Stimulated activated CD4-positive, alpha-beta T cell treated with anti-CD3 and anti-CD28 coated beads, Interleukin-12 subunit alpha, Interleukin-12 subunit beta, amount 100 ng/mL, for 4 hours (primary cell): ENCODE data around the gene AQP5.

Experiments
- DNase-seq: peaks from one replicate; pipeline ENCODE4 v3.0.0-alpha.2; 2020

The AQP5 gene

DNA sequence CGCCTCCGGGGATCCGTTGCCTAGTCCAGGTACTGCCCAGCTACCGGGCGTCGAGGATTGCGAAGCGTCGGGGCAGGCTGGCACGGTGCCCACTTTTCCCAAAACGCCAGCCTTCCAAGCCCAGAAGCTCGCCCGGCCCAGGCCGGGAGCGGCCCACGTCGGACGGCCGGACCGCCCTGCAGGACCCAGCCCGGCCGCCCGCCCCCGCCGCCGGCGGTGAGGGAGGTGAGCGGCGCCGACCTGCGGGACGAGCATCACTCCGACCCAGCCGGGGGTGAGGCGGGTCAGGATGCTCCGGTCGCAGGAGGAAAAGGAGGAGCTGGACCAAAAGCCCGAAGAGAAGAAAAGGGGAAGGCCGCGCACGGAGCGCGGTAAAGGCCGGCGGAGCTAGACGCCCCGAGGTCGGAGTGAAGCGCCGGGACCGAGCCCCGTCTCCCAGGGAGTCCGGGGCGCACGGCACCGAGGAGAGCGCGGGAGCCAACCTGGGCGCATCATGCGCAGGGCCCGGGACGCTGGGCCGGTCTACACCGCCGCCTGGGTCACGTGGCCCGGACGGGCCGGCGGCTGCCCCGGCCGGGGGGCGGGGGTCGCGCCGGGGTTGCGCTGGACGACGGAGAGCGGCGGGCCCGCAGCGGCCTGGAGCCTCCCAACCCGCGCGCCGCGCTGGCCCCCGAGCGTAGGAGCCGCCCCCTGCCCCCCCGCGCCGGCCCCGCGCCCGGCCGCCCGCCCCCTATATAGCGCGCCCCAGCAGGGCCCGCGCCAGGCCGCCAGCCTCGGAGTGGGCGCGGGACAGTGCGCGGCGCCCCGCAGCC lies at the start of gene AQP5:
TSS of gene AQP5 (plus strand) at position 762 of the 812 bp plus-strand sequence. CDS start 146 bp downstream, outside the sequence.
- DNase-seq = no peak

DNA sequence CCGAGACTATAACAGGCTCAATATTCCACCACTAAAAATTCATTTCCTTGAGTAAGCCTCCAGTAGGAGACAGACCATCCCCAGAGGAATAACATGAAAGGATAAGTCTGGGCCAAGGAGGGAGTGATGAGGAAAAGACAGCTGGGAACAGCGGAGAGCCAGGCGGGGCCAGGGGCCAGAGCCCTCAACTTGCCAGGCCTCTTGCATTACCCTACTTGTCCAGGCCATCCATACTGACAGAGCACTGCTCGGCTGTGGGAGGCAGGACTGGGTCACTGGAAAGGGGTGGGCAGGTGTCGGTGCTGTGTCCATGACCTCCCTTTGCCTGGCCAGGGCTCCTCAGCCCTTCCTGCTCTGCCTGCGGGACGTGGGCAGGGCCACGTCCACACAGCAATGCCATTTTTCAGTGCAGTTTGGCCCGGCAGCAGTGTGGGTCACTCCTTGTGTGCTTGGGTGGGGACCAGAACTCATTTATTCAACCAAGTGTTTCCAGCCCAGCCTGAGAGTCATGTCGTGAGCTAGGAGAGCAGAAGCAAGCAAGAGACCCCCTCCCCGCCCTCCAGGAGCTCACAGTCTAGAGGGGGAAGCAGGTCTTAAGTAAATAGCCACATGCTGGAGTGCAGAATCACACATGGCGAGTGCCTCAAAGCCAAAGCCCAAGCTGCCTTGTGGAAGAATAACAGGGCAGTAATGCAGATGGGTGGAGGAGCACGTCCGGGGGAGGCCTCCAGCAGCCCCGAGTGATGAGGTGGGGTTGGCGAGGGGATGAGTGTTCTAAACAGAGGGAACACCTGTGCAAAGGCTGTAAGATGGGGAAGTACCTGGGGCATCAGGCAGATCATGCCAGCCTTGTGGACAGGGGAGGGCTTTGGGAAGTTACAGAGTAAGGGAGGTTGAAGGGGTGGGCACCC lies 49.1 kb upstream of the AQP5 start:
- DNase-seq = no peak

DNA sequence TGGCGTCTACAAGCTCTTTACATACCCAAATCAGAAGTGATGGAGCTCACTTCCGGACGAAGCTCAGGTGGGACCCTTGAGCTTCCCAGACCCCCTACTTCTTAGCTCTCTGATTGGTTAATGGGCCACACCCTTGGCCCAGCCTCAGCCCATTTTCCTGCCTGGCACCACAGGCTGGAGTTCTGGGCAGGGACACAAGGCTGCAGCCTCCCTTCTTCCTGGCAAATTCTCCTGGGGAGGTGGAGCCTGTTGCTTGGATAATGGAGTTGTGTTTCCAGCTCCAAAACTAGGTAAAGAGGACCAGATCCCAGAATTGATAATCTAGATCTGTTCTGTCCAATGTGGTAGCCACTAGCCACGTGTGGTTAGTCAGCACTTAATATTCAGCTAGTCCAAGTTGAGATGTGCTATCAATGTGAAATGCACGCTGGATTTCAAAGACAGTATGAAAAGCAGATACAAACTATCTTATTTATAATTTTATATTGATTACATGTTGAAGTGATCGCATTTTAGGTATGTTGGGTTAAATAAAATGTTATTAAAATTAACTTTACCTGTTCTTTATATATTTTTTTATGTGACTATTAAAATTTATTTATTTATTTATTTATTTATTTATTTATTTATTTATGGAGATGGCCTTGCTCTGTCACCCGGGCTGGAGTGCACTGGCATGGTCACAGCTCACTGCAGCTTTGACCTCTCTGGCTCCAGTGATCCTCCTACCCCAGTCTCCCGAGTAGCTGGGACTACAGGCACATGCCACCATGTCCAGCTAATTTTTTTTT lies 45.3 kb upstream of the AQP5 start:
- no peak for DNase-seq

DNA sequence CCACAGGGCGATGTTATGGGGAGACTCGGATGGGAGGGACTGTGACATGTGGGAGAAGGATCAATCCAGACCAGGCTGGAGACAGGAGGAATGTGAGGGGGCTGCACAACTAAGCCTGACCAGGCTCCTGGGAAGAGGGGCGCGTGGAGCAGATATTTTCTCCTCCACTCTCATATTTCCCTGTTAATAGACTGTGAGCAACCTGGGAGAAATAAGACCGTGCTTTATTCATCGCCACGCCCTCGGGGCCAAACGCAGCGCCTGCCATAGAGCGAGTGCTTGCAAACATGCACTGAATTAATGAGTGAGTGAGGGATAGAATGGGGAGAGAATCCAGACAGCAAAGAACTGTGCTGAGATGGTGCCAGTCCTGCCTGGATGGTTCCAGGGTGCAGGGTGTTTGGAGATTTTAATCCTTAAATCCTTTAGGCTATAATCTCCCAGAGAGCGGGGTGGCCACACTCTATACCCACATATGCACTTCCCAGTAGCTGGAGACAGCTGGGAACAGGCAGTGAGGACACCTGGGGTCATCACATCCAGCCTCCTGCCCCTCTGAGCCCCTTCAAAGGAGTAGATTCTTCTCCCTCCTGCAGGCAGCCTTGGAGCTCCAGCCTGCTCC lies 44.4 kb upstream of the AQP5 start:
- no peak for DNase-seq

DNA sequence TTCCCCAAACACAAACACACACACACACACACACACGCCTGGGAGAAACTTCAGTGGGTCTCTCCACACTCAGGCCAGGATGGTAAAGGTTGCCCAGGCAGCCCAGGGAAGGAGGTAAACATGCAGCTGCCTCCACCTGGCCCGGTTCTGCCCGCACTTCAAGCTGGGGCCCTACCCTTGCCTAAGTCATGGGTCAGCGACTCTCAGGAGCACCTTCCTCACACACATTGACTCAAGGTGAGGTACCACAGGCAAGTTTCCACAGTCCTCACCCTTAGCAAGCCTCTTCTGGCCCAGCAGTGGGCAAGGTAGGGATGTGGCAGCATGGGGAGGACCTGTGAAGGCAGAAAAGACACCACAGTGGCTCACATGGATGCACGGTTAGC lies 43.9 kb upstream of the AQP5 start:
- DNase-seq = no peak

DNA sequence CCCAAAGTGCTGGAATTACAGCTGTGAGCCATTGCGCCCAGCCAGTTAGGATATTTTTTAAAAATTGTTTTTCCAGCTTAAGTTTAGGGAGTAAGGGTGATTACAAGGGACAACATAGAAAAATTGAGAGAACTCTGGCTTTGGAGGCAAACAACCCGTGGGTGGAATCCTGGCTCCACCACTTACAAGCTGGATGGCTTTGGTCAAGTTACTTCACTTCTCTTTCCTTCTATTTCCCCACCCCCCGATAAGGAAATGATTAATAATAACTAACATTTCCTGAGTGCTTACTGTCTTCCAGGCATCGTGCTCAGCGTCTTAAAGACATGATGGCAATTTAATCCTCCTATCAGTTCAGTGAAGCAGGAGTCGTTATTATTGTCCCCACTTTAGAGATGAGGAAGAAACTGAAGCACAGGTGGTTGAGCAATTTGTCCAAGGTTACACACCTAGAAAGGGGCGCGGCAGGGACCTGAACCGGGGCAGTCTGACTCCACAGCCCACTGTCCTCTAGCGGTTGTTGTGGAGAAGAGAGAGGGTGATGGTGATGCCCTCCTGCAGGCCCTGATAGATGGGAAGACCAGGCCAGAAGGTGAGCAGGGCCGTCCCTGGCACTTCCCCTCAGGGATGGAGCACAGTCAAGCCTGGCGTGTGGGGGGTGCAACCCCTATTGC lies 41.3 kb upstream of the AQP5 start:
- DNase-seq = no peak

DNA sequence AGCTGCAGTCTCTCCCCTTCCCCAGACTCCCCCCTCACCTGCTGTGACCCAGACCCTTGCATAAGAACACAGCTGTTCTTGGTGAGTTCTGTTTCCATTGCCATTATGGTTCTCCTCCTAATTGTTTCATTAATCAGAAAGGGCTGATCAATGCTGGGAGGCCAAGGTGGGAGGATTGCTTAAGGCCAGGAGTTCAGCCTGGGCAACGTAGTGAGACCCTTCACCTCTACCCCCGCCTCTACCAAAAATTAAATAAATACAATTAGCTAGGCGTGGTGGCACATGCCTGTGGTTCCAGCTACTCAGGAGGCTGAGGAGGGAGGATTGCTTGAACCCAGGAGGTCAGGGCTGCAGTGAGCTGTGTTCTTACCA lies 40.8 kb upstream of the AQP5 start:
- DNase-seq = no peak

DNA sequence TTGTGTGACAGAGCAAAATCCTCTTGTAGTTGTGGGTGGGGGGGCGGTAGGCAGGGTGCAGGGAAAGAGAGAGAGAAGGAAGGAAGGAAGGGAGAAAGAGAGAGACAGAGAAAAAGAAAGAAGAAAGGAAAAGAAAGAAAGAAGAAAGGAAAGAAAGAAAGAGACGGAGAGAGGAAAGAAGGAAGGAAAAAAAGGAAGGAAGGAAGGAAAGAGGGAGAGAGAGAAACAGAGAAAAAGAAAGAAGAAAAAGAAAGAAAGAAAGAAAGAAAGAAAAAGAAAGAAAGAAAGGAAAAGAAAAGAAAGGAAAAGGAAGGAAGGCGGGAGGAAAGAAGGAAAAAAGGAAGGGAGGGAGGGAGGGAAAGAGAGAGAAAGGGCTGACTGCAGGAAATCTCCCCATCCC lies 40.4 kb upstream of the AQP5 start:
- no peak for DNase-seq

DNA sequence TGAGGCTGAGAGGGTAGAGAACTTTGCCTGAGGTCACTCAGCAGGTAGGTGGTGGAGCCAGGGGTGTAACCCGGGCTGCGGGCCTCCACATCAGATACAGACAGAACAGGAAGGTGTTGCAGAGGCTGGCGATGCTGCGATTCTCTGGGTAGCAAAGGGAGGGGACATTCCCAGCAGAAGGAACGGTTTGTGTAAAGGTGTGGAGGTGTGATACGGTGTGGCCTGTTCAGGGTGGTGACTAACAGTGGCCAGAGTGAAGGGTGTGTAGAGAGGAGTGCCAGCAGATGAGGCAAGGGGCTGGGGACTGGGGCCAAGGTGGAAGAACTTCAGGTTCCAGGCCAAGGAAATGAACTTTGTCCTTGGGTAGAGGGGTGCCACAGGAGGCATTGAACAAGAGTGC lies 39.7 kb upstream of the AQP5 start:
- no peak for DNase-seq

DNA sequence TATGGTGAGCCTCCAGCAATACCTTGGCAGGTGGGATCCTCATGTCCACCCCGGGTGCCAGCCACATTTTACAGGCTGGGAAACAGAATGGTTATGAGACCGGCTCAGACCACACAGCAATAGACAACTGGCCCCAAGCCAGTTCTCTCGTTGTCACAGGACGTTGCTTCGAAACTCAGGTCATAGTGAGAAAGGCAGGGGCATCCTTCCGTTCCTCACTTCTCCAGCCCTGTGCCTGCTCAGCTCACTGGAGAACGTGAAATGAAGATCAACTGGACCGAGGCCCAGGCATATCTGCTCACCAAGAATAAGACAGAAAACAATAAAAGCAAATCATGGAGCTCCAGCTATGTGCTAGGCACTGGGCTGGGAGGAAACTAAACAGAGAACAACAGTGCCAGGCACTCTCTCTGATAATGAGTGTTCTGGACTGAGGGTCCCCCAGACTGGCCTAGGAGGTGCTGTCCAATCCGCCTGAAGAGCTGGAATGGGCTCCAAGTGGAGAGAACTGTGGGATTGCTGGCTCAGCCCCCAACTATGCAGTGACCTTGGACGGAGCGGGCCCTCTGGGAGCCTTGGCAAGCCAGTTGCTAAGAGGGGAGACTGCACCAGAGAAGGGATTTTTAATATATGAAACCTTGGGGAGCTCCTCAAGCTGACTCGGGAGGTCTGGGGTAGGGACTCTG lies 39.2 kb upstream of the AQP5 start:
- DNase-seq = no peak

DNA sequence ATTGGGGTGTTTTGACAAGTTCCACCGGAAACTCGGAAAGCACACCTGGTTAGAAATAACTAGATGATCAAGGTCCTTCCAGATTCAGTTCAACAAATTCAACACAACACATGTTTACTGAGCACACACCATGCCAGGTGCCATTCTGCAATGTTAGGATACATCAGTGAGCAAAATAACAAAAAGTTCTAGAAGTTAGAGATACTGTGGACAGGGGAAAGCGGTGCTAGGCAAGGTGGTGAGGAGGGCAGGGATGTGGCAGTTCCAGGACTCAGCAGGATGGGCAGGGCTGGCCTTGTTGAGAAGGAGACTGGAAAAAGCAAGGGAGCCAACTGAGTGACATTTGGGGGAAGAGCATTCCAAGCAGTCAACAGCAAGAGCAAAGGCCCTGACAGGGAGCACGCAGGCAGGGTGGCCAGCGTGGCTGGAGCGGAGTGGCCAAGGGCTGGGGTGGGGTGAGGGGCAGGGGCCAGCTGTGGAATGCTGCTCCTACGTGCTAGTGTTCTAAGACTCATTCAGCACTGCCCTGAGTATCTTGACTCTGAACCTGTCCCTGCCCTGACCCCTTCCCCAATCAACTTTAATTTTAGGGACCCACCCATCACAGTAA lies 38.5 kb upstream of the AQP5 start:
- no peak for DNase-seq

DNA sequence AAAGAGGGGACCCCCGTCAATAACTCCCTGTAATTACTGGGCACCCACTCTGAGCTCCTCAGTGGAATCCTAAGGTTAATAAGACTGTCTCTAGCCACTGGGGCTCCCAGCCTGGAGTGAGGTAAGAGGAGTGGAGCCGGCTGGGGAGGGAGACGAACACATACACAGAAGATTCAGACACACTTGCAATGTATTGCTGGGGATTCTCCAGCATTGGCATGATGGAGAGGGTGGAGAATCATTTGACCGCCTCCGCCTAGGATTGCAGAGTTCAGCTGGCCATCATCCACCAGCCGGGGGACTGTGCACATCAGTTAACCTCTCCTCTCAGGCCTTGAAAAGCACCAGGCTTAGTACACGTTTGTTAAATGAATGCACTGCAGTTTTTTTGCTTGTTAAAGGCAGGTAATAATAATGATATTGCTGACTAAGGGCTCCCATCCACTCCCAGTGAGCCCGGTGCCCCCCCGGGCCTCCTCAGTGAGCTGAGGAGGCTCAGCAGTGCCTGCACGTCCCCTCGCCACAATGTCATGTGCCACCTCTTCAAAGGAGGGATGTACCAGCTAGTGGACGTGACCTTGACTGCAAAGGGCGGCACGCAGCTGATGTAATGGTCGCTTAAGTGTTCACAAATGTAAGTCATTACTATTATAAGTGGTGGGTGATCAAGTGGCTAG lies 37.7 kb upstream of the AQP5 start:
- no peak for DNase-seq

DNA sequence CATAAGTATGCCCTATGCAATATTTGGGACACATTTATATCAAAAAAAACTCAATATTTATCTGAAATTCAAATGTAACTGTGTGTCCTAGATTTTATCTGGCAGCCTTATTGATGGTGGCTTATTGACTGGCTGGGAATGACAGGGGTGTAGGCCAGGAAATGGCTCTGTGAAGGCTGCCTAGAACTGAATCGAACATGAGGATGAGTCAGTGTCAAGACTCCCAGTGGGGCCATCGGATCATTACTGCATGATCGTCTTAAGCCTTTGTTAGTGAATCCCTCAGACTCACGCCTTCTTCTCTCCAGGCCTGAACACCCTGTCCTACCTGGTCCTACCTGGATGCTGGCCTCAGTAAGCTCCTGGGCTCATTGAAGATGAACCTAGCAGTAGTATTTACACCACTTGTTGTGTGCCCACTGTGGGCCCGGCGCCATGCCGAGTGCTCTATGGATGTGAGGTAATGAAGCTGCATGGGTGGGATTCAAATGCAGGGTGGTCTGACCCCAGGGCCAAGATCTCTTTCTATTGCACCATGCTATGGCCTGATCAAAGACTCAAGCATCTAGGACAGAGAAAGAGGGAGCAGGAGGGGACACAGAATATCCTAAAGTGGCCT lies 36.9 kb upstream of the AQP5 start:
- no peak for DNase-seq

DNA sequence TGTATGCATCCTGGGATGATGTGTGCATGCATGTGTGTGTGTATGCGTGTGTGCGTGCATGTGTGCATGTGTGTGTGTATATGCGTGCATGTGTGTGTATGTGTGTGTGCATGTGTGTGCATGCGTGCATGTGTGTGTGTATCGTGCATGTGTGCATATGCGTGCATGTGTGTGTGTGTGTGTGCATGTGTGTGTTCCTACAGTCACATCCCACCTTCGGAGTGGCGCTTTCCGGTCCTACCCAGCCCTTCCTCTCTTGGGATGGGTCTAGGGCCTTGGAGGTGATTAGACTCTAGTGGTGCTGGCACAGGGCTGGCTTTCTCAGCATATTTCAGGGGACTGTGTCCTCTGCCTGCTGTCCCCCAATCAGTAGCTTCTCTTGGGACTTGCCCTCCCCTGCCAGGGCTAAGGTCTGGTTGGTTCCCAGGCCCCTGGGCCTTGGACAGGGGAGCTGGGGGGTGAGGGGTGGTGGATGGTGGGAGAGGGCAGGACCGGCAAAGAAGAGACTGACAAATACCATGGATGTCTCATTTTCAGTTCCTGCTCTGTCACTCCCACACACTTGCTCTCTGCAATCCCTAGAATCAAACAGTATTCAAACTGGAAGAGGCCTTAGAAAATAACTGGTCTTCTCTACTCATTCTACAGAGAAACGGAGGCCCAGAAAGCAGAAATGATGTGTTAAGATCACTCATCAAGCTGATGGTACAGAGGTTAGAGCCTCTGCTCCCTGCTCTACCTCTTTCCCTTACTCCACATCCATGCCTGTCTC lies 36.1 kb upstream of the AQP5 start:
- DNase-seq = no peak

DNA sequence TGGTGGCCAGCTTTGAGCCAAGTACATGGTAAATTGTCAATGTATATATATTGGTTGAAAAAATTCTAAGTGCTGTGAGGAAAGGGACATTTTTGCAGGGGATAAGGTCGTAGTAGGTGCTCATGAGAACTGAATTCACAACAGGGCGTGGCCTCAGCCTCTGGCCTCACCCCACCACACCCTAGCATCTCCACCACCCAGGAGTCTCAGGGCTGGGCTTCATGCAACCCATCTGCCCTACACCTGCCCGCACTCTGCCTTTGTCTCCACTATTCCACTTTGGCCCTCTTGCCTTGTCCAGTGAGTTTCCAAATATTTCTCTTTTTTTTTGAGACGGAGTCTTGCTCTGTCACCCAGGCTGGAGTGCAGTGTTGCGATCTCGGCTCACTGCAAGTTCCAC lies 33.2 kb upstream of the AQP5 start:
- DNase-seq = no peak

DNA sequence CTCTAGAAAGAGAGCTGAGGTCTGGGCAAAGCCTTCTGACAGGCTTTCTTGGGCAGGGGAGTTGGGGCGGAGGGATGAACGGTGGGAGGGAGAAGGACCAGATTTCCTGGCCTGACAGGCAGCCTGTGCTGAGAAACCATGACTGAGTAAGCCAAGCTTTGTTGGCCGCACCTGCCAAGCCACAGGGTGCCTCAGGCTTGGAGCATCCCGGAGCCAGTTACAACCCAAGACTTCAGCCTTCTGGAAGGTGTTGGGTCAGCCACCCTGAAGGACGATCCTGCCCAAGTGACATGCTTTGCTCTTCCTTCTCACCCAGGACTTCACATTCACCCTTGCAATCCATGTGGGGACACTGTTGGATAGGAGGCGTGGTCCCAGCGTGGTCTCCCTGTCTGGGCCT lies 32.1 kb upstream of the AQP5 start:
- no peak for DNase-seq

DNA sequence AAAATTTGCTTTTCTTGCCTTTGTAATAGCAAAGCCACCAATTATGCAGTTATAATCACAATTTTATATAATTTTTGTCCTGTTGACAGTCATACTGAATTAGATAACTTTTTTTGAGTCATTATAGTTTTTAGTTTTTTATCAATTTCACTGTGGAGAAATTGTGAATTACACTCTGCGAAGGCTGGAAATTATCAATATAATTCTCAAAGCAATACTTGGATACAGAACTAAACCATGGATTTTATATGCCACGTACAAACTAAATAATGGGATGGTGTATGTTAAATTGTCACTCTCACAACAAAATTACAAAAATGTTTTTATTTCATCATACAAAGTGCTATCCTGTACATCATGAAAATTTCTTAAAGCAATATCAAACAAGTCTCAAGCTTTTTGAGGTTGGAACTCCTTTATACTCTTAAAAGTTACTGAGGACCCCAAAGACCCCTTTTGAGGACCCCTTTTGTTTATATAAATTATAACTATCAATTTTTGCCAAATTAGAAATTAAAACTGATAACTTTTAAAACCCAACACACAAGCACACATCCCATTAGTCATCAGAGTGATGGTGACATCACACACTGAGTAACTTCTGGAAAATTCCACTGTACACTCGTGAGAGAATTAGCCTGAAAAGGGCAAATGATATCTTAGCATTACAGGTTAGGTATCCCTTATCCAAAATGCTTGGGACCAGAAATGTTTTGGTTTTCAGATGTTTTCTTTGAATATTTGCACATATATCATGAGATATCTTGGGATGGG lies 31.0 kb upstream of the AQP5 start:
- DNase-seq = no peak

DNA sequence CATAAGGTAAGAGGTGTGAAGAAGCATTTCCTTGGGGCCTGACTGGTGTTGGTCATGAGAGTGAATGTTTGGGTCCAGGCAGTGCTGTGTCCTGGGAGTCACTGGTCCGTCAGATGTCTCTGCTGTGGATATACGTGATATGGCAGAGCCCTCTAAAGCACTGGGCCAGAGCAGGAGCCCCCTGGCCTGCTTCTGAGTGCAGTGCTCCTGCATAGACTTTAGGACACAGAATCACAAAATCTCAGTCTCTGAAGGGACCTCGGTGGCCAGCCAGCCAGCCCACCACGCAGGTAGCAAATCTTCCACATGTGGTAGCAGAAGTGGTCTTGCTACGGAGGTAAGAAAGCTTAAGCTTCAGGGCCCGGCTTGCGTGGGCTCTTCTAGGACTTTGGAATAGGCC lies 29.6 kb upstream of the AQP5 start:
- DNase-seq = no peak
